ENCODE results near the gene C3orf52. TPM values are rescaled to one million over a fixed set of nuclear protein-coding genes. Genes with fewer than 3 reads are reported as not detected.

The C3orf52 gene
- total and polyA plus RNA-seq, 2 experiments from 2014 or later, result 8.1 to 16.6 TPM

DNA sequence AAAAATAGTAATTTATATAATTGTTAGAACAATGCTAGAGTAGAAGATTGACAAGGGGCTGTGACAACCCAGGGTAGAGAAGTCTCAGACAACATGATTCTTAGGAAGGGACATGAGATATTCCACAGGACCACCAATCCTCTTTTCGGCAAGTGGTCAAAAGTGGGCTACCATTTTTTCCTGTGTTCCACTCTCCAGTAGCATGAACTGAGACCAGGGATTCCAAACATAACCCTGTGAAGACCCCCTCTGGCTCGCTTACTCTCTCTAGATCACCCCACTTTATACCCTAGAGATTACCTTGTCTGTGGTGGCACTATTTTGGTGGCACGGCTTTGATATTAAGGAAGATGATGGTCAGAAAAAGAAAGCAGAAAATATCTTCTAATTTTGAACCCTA lies 45.9 kb downstream of the C3orf52 start:
- Histone ChIP-seq H2AFZ (no peak overlapping the region), H3K79me2 (replicated peaks; ENCODE audit: insufficient read depth) (no peaks in the 10 kb centered on the region), H3K9me2 (ENCODE audit: insufficient read depth) (no peaks in the 10 kb centered on the region), H4K20me1 (replicated peaks; ENCODE audit: insufficient read depth) (no peaks in the 10 kb centered on the region), H3F3A (replicated peaks; ENCODE audit: low read depth) (no peaks in the 10 kb centered on the region), H3K4me1 (ENCODE audit: insufficient read depth) (peaks cover 26% of the 10 kb centered on the region), H3K27me3 (ENCODE audit: insufficient read depth) (no peaks in the 10 kb centered on the region), H3K36me3 (ENCODE audit: insufficient read depth) (no peaks in the 10 kb centered on the region), H3K4me3 (no peak overlapping the region), H3K27ac (ENCODE audit: low read depth) (no peak overlapping the region), H3K4me2 (no peak overlapping the region)
- Mint-ChIP-seq H3K4me1 (peaks cover 43% of the 10 kb centered on the region), H3K27me3 (ENCODE audit: insufficient read depth, low read depth, poor library complexity) (no peaks in the 10 kb centered on the region), H3K4me3 (no peak overlapping the region), H3K9me3 (no peaks in the 10 kb centered on the region), H3K36me3 (ENCODE audit: low read depth) (no peaks in the 10 kb centered on the region), H3K27ac (no peak overlapping the region)
- TF ChIP-seq ZNF114 (CRISPR knock-in tag; IDR thresholded peaks at IDR 0.05) (no peak), CREB1 (CRISPR knock-in tag; IDR thresholded peaks at IDR 0.05; ENCODE audit: low read depth) (no peak), STAT1 (IDR thresholded peaks at IDR 0.05; ENCODE audit: unreplicated experiment) (no peak), POLR2AphosphoS5 (IDR thresholded peaks at IDR 0.05; ENCODE audit: low read depth) (no peak), ZNF331 (CRISPR knock-in tag; IDR thresholded peaks at IDR 0.05; ENCODE audit: low read depth) (no peak), EZH2phosphoT487 (IDR thresholded peaks at IDR 0.05; ENCODE audit: unreplicated experiment) (no peak)
- TF ChIP-seq, protein P1, sequence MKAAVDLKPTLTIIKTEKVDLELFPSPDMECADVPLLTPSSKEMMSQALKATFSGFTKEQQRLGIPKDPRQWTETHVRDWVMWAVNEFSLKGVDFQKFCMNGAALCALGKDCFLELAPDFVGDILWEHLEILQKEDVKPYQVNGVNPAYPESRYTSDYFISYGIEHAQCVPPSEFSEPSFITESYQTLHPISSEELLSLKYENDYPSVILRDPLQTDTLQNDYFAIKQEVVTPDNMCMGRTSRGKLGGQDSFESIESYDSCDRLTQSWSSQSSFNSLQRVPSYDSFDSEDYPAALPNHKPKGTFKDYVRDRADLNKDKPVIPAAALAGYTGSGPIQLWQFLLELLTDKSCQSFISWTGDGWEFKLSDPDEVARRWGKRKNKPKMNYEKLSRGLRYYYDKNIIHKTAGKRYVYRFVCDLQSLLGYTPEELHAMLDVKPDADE (IDR thresholded peaks at IDR 0.05), result no peak
- TF ChIP-seq, protein P2, sequence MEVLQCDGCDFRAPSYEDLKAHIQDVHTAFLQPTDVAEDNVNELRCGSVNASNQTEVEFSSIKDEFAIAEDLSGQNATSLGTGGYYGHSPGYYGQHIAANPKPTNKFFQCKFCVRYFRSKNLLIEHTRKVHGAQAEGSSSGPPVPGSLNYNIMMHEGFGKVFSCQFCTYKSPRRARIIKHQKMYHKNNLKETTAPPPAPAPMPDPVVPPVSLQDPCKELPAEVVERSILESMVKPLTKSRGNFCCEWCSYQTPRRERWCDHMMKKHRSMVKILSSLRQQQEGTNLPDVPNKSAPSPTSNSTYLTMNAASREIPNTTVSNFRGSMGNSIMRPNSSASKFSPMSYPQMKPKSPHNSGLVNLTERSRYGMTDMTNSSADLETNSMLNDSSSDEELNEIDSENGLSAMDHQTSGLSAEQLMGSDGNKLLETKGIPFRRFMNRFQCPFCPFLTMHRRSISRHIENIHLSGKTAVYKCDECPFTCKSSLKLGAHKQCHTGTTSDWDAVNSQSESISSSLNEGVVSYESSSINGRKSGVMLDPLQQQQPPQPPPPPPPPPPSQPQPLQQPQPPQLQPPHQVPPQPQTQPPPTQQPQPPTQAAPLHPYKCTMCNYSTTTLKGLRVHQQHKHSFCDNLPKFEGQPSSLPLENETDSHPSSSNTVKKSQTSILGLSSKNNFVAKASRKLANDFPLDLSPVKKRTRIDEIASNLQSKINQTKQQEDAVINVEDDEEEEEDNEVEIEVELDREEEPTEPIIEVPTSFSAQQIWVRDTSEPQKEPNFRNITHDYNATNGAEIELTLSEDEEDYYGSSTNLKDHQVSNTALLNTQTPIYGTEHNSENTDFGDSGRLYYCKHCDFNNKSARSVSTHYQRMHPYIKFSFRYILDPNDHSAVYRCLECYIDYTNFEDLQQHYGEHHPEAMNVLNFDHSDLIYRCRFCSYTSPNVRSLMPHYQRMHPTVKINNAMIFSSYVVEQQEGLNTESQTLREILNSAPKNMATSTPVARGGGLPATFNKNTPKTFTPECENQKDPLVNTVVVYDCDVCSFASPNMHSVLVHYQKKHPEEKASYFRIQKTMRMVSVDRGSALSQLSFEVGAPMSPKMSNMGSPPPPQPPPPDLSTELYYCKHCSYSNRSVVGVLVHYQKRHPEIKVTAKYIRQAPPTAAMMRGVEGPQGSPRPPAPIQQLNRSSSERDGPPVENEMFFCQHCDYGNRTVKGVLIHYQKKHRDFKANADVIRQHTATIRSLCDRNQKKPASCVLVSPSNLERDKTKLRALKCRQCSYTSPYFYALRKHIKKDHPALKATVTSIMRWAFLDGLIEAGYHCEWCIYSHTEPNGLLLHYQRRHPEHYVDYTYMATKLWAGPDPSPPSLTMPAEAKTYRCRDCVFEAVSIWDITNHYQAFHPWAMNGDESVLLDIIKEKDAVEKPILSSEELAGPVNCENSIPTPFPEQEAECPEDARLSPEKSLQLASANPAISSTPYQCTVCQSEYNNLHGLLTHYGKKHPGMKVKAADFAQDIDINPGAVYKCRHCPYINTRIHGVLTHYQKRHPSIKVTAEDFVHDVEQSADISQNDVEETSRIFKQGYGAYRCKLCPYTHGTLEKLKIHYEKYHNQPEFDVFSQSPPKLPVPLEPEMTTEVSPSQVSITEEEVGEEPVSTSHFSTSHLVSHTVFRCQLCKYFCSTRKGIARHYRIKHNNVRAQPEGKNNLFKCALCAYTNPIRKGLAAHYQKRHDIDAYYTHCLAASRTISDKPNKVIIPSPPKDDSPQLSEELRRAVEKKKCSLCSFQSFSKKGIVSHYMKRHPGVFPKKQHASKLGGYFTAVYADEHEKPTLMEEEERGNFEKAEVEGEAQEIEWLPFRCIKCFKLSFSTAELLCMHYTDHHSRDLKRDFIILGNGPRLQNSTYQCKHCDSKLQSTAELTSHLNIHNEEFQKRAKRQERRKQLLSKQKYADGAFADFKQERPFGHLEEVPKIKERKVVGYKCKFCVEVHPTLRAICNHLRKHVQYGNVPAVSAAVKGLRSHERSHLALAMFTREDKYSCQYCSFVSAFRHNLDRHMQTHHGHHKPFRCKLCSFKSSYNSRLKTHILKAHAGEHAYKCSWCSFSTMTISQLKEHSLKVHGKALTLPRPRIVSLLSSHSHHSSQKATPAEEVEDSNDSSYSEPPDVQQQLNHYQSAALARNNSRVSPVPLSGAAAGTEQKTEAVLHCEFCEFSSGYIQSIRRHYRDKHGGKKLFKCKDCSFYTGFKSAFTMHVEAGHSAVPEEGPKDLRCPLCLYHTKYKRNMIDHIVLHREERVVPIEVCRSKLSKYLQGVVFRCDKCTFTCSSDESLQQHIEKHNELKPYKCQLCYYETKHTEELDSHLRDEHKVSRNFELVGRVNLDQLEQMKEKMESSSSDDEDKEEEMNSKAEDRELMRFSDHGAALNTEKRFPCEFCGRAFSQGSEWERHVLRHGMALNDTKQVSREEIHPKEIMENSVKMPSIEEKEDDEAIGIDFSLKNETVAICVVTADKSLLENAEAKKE (CRISPR knock-in tag; IDR thresholded peaks at IDR 0.05), result no peak
- TF ChIP-seq, protein P3, sequence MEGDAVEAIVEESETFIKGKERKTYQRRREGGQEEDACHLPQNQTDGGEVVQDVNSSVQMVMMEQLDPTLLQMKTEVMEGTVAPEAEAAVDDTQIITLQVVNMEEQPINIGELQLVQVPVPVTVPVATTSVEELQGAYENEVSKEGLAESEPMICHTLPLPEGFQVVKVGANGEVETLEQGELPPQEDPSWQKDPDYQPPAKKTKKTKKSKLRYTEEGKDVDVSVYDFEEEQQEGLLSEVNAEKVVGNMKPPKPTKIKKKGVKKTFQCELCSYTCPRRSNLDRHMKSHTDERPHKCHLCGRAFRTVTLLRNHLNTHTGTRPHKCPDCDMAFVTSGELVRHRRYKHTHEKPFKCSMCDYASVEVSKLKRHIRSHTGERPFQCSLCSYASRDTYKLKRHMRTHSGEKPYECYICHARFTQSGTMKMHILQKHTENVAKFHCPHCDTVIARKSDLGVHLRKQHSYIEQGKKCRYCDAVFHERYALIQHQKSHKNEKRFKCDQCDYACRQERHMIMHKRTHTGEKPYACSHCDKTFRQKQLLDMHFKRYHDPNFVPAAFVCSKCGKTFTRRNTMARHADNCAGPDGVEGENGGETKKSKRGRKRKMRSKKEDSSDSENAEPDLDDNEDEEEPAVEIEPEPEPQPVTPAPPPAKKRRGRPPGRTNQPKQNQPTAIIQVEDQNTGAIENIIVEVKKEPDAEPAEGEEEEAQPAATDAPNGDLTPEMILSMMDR (conservative IDR thresholded peaks at IDR 0.05; ENCODE audit: low read depth in 2 of 2), result no peak
- DNase-seq (ENCODE audit: low spot score) (no peak), ATAC-seq (no peak)

All from GM23338 (cell line).